Hepatocyte (in vitro differentiated cells): ENCODE data around the gene SESN1.

Experiments
- EZH2 ChIP-seq: fragments of 200-600 bp; sonication (generic); IDR thresholded peaks from 2 replicates; pipeline ENCODE4 v1.6.1; 2016; ENCODE audit warnings: antibody characterized with exemption, mild to moderate bottlenecking, borderline replicate concordance
- EZH2phosphoT487 ChIP-seq: fragments of 200-600 bp; sonication (generic); IDR thresholded peaks from one replicate; pipeline ENCODE4 v1.6.1; 2018; ENCODE audit warnings: antibody characterized with exemption, mild to moderate bottlenecking, low read depth, moderate library complexity; ENCODE audit not compliant: unreplicated experiment, severe bottlenecking
- TF ChIP-seq, protein P1 (sequence below): fragments of 200-600 bp; sonication (generic); IDR thresholded peaks from 2 replicates; pipeline ENCODE4 v1.5.1; 2016; ENCODE audit warnings: antibody characterized with exemption, mild to moderate bottlenecking; ENCODE audit not compliant: poor library complexity

GRCh38 chr6:108957221-108957620, 137.4 kb downstream of the SESN1 start:
- TF ChIP-seq, protein P1, sequence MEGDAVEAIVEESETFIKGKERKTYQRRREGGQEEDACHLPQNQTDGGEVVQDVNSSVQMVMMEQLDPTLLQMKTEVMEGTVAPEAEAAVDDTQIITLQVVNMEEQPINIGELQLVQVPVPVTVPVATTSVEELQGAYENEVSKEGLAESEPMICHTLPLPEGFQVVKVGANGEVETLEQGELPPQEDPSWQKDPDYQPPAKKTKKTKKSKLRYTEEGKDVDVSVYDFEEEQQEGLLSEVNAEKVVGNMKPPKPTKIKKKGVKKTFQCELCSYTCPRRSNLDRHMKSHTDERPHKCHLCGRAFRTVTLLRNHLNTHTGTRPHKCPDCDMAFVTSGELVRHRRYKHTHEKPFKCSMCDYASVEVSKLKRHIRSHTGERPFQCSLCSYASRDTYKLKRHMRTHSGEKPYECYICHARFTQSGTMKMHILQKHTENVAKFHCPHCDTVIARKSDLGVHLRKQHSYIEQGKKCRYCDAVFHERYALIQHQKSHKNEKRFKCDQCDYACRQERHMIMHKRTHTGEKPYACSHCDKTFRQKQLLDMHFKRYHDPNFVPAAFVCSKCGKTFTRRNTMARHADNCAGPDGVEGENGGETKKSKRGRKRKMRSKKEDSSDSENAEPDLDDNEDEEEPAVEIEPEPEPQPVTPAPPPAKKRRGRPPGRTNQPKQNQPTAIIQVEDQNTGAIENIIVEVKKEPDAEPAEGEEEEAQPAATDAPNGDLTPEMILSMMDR = no peak
- TF ChIP-seq EZH2 = no peak
- TF ChIP-seq EZH2phosphoT487 = no peak
